KOPT-K1 (cell line): Measurements from ENCODE around the gene ASPA.
"Not testable (repeated sequence)": the region's sequence is repeated elsewhere in the genome, so short reads cannot be mapped to it uniquely, and the experiment has no call there.

Source experiments
- H3K27ac ChIP-seq: fragments of 200-600 bp; sonication (generic); 2 replicates; pipeline ENCODE4 v1.5.1; 2016; ENCODE audit warnings: antibody characterized with exemption, mild to moderate bottlenecking, low read depth, low read length; ENCODE audit not compliant: poor library complexity, severe bottlenecking
- H3K36me3 ChIP-seq: fragments of 200-600 bp; sonication (generic); 2 replicates; pipeline ENCODE4 v1.5.1; 2017; ENCODE audit warnings: antibody characterized with exemption, mild to moderate bottlenecking, low read length, moderate library complexity; ENCODE audit not compliant: insufficient read depth
- H3K9me3 ChIP-seq: fragments of 200-600 bp; sonication (generic); 2 replicates; pipeline ENCODE4 v1.5.1; 2017; ENCODE audit warnings: antibody characterized with exemption, low read length, mild to moderate bottlenecking; ENCODE audit not compliant: insufficient read depth, poor library complexity, severe bottlenecking

The ASPA gene

GRCh38 chr17:3485481-3486068 is 9.8 kb downstream of the ASPA start:
- H3K9me3 ChIP-seq: no peaks in the 10 kb centered on the region
- no peaks in the 10 kb centered on the region for H3K36me3 ChIP-seq
- H3K27ac ChIP-seq: no peak overlapping the region

- Histone ChIP-seq H3K27ac (no peak overlapping the region), H3K9me3 (peaks cover 10% of the 10 kb centered on the region), H3K36me3 (no peaks in the 10 kb centered on the region)
Measured at GRCh38 chr17:3497101-3497500, 21.3 kb downstream of the ASPA start.

GRCh38 chr17:3501344-3501743 is 25.5 kb downstream of the ASPA start:
- no peaks in the 10 kb centered on the region for H3K36me3 ChIP-seq
- no peaks in the 10 kb centered on the region for H3K9me3 ChIP-seq
- no peak overlapping the region for H3K27ac ChIP-seq

- no peak overlapping the region for H3K27ac ChIP-seq
- H3K36me3 ChIP-seq: no peaks in the 10 kb centered on the region
- H3K9me3 ChIP-seq: no peaks in the 10 kb centered on the region
Measured at GRCh38 chr17:3502466-3502865, 26.7 kb downstream of the ASPA start.

- Histone ChIP-seq H3K27ac (no peak overlapping the region), H3K9me3 (no peaks in the 10 kb centered on the region), H3K36me3 (no peaks in the 10 kb centered on the region)
Measured at GRCh38 chr17:3503285-3503684, 27.5 kb downstream of the ASPA start.

GRCh38 chr17:3505008-3505407 is 29.2 kb downstream of the ASPA start:
- H3K9me3 ChIP-seq: no peaks in the 10 kb centered on the region
- H3K36me3 ChIP-seq: no peaks in the 10 kb centered on the region
- H3K27ac ChIP-seq: no peak overlapping the region

GRCh38 chr17:3506054-3506453 is 30.3 kb downstream of the ASPA start:
- no peaks in the 10 kb centered on the region for H3K36me3 ChIP-seq
- no peaks in the 10 kb centered on the region for H3K9me3 ChIP-seq
- no peak overlapping the region for H3K27ac ChIP-seq

- H3K27ac ChIP-seq: no peak overlapping the region
- no peaks in the 10 kb centered on the region for H3K36me3 ChIP-seq
- no peaks in the 10 kb centered on the region for H3K9me3 ChIP-seq
Measured at GRCh38 chr17:3507071-3507470, 31.3 kb downstream of the ASPA start.

GRCh38 chr17:3507869-3508268 is 32.1 kb downstream of the ASPA start:
- Histone ChIP-seq H3K9me3 (no peaks in the 10 kb centered on the region), H3K36me3 (no peaks in the 10 kb centered on the region), H3K27ac (no peak overlapping the region)

- H3K9me3 ChIP-seq: no peaks in the 10 kb centered on the region
- no peak overlapping the region for H3K27ac ChIP-seq
Measured at GRCh38 chr17:3510090-3510489, 34.3 kb downstream of the ASPA start.

GRCh38 chr17:3511852-3512504 is 36.2 kb downstream of the ASPA start:
- H3K9me3 ChIP-seq: no peaks in the 10 kb centered on the region
- no peaks in the 10 kb centered on the region for H3K36me3 ChIP-seq
- no peak overlapping the region for H3K27ac ChIP-seq

More at GRCh38 chr17:3510090-3510489, 34.3 kb downstream of the ASPA start:
- H3K36me3 ChIP-seq: no peaks in the 10 kb centered on the region

GRCh38 chr17:3512505-3513171 is 36.8 kb downstream of the ASPA start:
- no peak overlapping the region for H3K27ac ChIP-seq
- H3K9me3 ChIP-seq: no peaks in the 10 kb centered on the region

GRCh38 chr17:3513305-3514035 is 37.7 kb downstream of the ASPA start:
- Histone ChIP-seq H3K27ac (no peak overlapping the region), H3K36me3 (no peaks in the 10 kb centered on the region), H3K9me3 (no peaks in the 10 kb centered on the region)

More at GRCh38 chr17:3512505-3513171, 36.8 kb downstream of the ASPA start:
- no peaks in the 10 kb centered on the region for H3K36me3 ChIP-seq

GRCh38 chr17:3514167-3514566 is 38.4 kb downstream of the ASPA start:
- not testable (repeated sequence) for H3K9me3 ChIP-seq, H3K36me3 ChIP-seq, H3K27ac ChIP-seq

GRCh38 chr17:3514873-3515272 is 39.1 kb downstream of the ASPA start:
- H3K36me3 ChIP-seq: no peaks in the 10 kb centered on the region
- H3K27ac ChIP-seq: no peak overlapping the region
- no peaks in the 10 kb centered on the region for H3K9me3 ChIP-seq
